IPS-15b (cell line): Measurements from ENCODE around the gene USP22.

Experiments used
- H3K27me3 ChIP-seq: one replicate; pipeline ENCODE4 v1.6.1; 2013; ENCODE audit warnings: low read length; ENCODE audit not compliant: control insufficient read depth, insufficient read depth
- H3K36me3 ChIP-seq: one replicate; pipeline ENCODE4 v1.6.1; 2013; ENCODE audit warnings: low read length; ENCODE audit not compliant: control insufficient read depth, insufficient read depth
- H3K4me1 ChIP-seq: one replicate; pipeline ENCODE4 v1.6.1; 2013; ENCODE audit warnings: mild to moderate bottlenecking, low read length; ENCODE audit not compliant: control insufficient read depth, insufficient read depth
- H3K4me3 ChIP-seq: one replicate; pipeline ENCODE4 v1.5.1; 2013; ENCODE audit warnings: low read depth, low read length
- H3K9ac ChIP-seq: one replicate; pipeline ENCODE4 v1.6.1; 2013; ENCODE audit warnings: low read depth, mild to moderate bottlenecking, low read length
- H3K9me3 ChIP-seq: one replicate; pipeline ENCODE4 v1.6.1; 2013; ENCODE audit warnings: mild to moderate bottlenecking, low read length; ENCODE audit not compliant: control insufficient read depth, insufficient read depth

The USP22 gene

GRCh38 chr17:21029515-21029914 lies 13.3 kb downstream of the USP22 start:
- Histone ChIP-seq H3K4me1 (peaks cover 23% of the 10 kb centered on the region), H3K9ac (no peak overlapping the region), H3K27me3 (no peaks in the 10 kb centered on the region), H3K36me3 (peaks cover 30% of the 10 kb centered on the region), H3K4me3 (no peak overlapping the region), H3K9me3 (no peaks in the 10 kb centered on the region)

DNA sequence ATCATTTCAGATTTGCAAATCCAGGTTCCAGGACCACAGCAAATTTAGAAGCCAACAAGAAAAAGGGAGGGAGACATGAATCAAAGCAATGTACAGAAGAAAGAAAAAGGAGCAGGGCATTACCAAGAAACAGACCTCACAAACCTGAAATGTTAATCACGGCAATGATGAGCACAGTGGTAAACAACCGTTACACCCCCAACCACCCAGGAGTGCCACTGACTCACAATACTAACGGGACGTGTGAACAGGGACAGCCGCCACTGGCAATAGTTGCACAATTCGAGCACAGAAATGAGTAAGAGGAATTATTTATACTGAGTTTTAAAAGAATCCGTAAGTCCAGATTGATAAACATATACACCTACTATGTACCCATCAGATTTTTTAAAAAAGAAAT lies 13.8 kb downstream of the USP22 start:
- Histone ChIP-seq H3K4me1 (peaks cover 22% of the 10 kb centered on the region), H3K27me3 (no peaks in the 10 kb centered on the region)

GRCh38 chr17:21028192-21028591 lies 14.6 kb downstream of the USP22 start:
- Histone ChIP-seq H3K9ac (no peak overlapping the region), H3K27me3 (no peaks in the 10 kb centered on the region), H3K36me3 (peaks cover 43% of the 10 kb centered on the region), H3K9me3 (no peaks in the 10 kb centered on the region), H3K4me3 (no peak overlapping the region), H3K4me1 (peaks cover 20% of the 10 kb centered on the region)

More for the DNA sequence above, 13.8 kb downstream of the USP22 start:
- H3K4me3 ChIP-seq: no peak overlapping the region
- H3K9ac ChIP-seq: peak overlapping the region; percentile 39
- no peaks in the 10 kb centered on the region for H3K9me3 ChIP-seq
- H3K36me3 ChIP-seq: peaks cover 35% of the 10 kb centered on the region

DNA sequence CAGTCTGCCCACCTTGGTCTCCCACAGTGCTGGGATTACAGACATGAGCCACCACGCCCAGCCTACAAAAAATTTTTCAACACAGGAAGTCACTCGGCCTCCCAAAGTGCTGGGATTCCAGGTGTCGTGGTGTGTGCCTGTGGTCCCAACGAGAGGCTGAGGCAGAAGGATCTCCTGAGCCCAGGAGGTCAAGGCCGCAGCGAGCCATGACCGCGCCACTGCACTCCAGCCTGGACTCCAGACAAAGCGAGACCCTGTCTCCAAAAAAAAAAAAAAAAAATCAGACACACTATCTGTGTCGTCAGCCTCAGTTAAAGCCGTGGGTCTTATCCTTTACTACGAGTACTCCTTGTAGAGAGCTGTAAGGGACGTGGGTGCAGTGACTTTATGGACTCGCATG lies 15.8 kb downstream of the USP22 start:
- peaks cover 17% of the 10 kb centered on the region for H3K4me1 ChIP-seq
- H3K9me3 ChIP-seq: no peaks in the 10 kb centered on the region
- H3K36me3 ChIP-seq: peaks cover 43% of the 10 kb centered on the region
- H3K9ac ChIP-seq: no peak overlapping the region
- no peaks in the 10 kb centered on the region for H3K27me3 ChIP-seq
- no peak overlapping the region for H3K4me3 ChIP-seq

DNA sequence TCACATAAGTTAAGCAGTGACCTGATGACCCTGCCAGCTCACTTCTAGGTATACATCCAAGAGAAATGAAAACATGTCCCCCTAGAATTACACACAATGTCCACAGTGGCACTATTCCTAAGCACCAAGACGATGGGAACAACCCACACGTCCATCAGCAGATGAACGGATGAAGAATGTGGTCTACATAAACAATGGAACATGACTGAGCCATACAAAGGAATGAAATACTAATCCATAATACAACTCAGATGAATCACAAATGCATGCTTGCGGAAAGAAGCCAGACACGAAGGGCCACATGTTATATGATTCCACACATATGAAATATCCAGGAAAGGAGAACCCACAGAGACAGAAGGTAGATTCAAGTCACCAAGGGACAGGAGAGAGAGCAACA lies 17.4 kb downstream of the USP22 start:
- Histone ChIP-seq H3K4me3 (no peak overlapping the region), H3K9ac (no peak overlapping the region), H3K27me3 (no peaks in the 10 kb centered on the region), H3K9me3 (no peaks in the 10 kb centered on the region), H3K4me1 (peaks cover 14% of the 10 kb centered on the region), H3K36me3 (peaks cover 56% of the 10 kb centered on the region)

GRCh38 chr17:21024024-21024423 lies 18.8 kb downstream of the USP22 start:
- no peaks in the 10 kb centered on the region for H3K27me3 ChIP-seq
- H3K36me3 ChIP-seq: peaks cover 67% of the 10 kb centered on the region

GRCh38 chr17:21021208-21021803 lies 21.5 kb downstream of the USP22 start:
- H3K27me3 ChIP-seq: no peaks in the 10 kb centered on the region
- peaks cover 76% of the 10 kb centered on the region for H3K36me3 ChIP-seq
- H3K9me3 ChIP-seq: no peaks in the 10 kb centered on the region
- no peak overlapping the region for H3K9ac ChIP-seq
- no peaks in the 10 kb centered on the region for H3K4me1 ChIP-seq
- H3K4me3 ChIP-seq: no peak overlapping the region

More at GRCh38 chr17:21024024-21024423, 18.8 kb downstream of the USP22 start:
- Histone ChIP-seq H3K9me3 (no peaks in the 10 kb centered on the region), H3K9ac (no peak overlapping the region), H3K4me3 (no peak overlapping the region), H3K4me1 (peaks cover under 1% of the 10 kb centered on the region)

DNA sequence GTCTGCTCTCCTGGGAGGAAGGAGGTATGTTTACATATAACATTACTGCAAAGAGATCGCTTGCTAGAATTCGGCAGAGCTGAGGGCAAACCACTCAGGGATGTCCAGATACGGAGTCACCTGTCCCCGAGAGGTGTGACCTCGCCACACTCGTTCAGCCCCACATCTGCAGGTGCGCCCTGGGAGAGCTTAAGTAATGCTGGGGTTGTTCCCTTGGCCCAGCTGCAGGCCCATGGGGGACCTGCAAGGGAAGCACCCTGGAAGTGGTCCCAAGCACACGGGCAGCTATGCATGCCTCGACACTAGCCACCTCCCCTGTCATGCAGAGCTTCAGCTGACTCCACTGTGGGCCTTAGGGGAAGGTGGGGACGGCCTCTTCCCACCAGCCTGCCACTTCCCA lies 22.2 kb downstream of the USP22 start:
- Histone ChIP-seq H3K27me3 (no peaks in the 10 kb centered on the region), H3K4me1 (no peaks in the 10 kb centered on the region), H3K9me3 (no peaks in the 10 kb centered on the region), H3K4me3 (no peak overlapping the region), H3K36me3 (peaks cover 77% of the 10 kb centered on the region), H3K9ac (no peak overlapping the region)

DNA sequence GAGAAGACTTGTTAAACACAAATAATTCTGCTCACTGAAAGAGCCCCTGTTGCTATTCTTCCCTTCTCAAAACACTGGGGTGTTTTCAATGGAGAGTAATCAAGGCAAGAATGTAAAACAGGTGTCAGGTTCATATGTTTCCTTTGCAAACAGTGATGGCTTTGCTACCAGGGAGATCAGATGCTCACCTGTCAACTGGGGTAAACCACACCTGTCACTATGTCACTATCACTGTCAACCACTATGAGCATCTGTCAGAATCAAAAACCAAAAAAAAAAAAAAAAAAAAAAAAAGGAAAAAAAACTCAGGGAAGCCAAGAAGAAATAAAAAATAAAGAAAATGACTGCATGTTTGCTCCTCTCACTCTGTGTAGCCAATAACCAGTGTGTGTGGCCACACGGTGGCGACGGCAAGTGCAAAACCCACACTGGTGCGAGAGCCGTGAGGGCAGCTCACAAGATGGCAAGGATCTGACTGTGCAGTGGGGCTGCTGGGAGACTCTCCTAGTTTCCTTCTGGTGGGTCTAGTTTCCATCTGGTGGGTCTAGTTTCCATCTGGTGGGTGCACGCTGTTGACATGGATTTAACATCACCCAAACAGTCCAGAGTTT lies 22.7 kb downstream of the USP22 start:
- Histone ChIP-seq H3K4me1 (no peaks in the 10 kb centered on the region), H3K9me3 (no peaks in the 10 kb centered on the region), H3K36me3 (peaks cover 79% of the 10 kb centered on the region), H3K9ac (no peak overlapping the region), H3K27me3 (no peaks in the 10 kb centered on the region), H3K4me3 (no peak overlapping the region)

GRCh38 chr17:21018894-21019293 lies 23.9 kb downstream of the USP22 start:
- Histone ChIP-seq H3K36me3 (peaks cover 82% of the 10 kb centered on the region), H3K27me3 (no peaks in the 10 kb centered on the region), H3K4me1 (no peaks in the 10 kb centered on the region)

GRCh38 chr17:21017861-21018260 lies 24.9 kb downstream of the USP22 start:
- H3K4me1 ChIP-seq: no peaks in the 10 kb centered on the region
- H3K9ac ChIP-seq: no peak overlapping the region
- H3K36me3 ChIP-seq: peaks cover 83% of the 10 kb centered on the region
- no peak overlapping the region for H3K4me3 ChIP-seq
- H3K27me3 ChIP-seq: no peaks in the 10 kb centered on the region
- no peaks in the 10 kb centered on the region for H3K9me3 ChIP-seq

More at GRCh38 chr17:21018894-21019293, 23.9 kb downstream of the USP22 start:
- Histone ChIP-seq H3K4me3 (no peak overlapping the region), H3K9me3 (no peaks in the 10 kb centered on the region), H3K9ac (no peak overlapping the region)

- Histone ChIP-seq H3K4me3 (no peak overlapping the region), H3K27me3 (no peaks in the 10 kb centered on the region), H3K36me3 (peaks cover 89% of the 10 kb centered on the region), H3K9me3 (no peaks in the 10 kb centered on the region), H3K4me1 (no peaks in the 10 kb centered on the region), H3K9ac (no peak overlapping the region)
Measured at GRCh38 chr17:21017256-21017655, 25.6 kb downstream of the USP22 start.
